Measurements from ENCODE around the gene CBX8.

CBX8 gene

DNA sequence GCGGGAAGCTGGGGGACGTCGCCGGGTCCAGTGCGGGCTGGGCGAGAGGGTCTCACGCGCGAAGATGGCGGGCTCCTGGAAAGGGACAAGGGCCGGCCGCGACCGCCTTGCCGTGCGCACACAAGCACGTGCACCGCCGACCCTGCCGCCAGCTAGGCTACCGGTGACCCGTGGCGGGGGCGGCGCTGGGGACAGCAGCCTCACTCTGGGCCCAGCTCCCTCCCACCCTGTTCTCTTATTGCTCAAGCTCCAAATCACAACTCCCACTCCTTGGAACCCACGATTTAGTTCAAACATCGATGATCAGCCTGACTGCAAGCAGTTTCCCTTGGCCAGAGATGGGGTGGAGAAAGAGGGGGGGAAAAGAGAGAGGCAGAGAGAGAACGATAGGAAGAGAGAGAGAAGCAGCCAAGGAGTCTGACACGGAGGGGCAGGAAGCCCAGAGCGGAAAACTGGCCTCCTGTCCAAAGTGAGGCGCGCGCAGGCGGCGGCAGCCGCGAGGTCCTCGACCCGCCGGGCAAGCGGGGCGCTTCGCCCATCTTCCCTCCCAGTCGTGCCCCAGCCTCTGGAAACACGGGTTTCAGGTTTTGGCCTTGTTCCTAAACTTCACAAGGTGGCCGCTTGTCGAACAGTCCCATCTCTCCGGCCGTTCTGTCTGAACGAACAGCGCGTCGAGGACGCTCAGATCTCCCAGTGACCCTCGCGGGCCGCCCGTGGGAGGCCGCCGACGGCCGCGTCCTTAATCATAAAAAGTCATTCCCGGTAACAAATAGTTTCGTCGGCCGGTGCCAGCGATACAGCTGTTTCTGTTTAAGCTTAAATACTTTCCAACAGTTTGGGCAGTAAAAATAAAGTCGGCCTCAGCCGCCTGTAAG lies 1.7 kb upstream of the CBX8 start:
- no peak overlapping the region for H3K4me3 ChIP-seq (ENCODE audit: low read depth, low read length)
- TF ChIP-seq, protein P1, sequence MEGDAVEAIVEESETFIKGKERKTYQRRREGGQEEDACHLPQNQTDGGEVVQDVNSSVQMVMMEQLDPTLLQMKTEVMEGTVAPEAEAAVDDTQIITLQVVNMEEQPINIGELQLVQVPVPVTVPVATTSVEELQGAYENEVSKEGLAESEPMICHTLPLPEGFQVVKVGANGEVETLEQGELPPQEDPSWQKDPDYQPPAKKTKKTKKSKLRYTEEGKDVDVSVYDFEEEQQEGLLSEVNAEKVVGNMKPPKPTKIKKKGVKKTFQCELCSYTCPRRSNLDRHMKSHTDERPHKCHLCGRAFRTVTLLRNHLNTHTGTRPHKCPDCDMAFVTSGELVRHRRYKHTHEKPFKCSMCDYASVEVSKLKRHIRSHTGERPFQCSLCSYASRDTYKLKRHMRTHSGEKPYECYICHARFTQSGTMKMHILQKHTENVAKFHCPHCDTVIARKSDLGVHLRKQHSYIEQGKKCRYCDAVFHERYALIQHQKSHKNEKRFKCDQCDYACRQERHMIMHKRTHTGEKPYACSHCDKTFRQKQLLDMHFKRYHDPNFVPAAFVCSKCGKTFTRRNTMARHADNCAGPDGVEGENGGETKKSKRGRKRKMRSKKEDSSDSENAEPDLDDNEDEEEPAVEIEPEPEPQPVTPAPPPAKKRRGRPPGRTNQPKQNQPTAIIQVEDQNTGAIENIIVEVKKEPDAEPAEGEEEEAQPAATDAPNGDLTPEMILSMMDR (IDR thresholded peaks at IDR 0.05; ENCODE audit: borderline replicate concordance, insufficient read depth, low read depth, low read length), result no peak

DNA sequence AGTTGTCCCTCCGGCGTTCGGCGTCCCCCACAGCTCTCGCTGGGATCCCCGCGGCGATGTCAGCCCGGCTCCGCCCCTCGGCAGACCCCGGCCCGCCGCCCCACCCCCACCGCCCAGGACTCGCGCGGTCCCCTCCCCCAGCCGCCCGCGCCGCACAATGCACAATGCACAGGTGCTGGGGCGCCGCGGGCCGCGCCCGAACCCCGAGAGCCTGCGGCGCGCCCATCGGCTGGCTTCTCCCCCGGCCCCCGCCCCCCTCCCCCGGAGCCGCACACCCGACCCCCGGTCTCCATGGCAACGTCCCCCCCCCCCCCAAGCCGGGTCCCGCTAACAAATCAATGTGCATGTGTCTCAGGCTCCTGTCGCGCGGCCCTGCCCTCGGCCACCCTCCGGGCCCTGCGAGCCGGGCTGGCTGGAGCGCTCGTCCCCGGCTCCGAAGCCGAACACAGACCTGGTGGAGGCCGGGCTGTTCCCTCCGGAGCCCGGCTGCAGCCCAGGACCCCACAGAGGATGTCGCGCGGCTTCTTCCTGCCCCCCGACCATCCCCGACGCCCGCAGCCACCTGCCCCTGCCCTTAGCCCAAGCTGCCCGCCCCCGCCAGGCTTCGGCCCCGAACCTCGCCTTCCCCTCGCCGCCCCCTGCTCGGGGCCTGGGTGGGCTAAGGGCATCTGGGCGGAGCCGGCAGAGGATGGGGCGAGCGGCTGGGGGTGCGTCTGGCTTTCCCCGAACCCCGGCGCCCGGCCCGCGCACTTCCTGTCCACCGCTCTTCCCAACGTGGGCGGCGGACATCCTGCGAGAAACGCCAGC lies 818 bp upstream of the CBX8 start:
- peak overlapping the region; percentile 57 for H3K4me3 ChIP-seq (ENCODE audit: low read depth, low read length)
- TF ChIP-seq, protein P1 (IDR thresholded peaks at IDR 0.05; ENCODE audit: borderline replicate concordance, insufficient read depth, low read depth, low read length), result no peak

DNA sequence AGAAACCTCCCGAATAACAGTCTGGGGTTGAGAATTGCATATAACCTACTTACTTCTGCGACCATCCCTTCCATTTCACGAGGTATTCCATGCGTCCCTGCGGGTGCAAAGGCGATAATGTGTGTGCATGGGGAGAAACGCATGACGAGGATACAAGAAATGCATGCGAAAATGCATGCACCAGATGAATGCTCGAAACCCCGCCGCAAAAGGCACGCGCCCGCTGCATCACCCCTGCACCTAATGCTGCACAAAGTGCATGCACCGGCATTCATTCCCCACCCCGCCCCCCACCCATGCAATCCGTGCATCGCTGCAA lies 474 bp downstream of the CBX8 start:
- peak overlapping the region; percentile 63 for H3K4me3 ChIP-seq (ENCODE audit: low read depth, low read length)
- TF ChIP-seq, protein P1 (IDR thresholded peaks at IDR 0.05; ENCODE audit: borderline replicate concordance, insufficient read depth, low read depth, low read length), result no peak

DNA sequence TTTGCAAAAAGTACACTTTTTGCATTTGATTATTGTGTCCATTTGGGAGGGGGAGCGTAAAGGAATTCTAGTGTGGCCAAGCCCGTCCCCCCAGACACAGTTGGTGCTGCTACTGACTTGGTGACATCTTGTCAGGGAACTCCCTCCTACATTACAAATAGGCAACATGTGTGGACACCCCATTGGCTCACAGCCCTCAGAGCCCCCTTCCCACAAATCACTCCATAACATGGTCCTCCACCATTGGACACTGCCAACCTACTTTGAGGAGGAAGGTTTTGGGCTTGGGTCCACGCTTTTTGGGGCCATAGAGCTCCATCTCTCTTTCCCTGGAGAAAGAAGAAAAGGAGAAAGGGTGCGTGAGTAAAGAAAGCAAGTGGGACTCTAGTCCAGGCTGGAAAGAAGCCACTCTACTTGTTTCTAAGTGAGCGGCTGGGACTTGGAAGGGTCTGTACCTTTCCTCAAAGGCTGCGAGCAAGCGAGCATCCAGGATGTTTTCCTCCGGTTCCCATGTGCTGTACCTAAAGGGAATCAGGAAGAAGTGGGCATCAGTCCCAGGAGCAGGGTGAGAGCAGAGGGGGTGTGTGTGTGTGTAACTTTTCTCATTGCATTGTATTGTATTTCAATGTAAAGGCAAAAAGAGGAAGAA lies 958 bp downstream of the CBX8 start:
- TF ChIP-seq, protein P1 (IDR thresholded peaks at IDR 0.05; ENCODE audit: borderline replicate concordance, insufficient read depth, low read depth, low read length), result no peak
- H3K4me3 ChIP-seq (ENCODE audit: low read depth, low read length), result no peak overlapping the region

DNA sequence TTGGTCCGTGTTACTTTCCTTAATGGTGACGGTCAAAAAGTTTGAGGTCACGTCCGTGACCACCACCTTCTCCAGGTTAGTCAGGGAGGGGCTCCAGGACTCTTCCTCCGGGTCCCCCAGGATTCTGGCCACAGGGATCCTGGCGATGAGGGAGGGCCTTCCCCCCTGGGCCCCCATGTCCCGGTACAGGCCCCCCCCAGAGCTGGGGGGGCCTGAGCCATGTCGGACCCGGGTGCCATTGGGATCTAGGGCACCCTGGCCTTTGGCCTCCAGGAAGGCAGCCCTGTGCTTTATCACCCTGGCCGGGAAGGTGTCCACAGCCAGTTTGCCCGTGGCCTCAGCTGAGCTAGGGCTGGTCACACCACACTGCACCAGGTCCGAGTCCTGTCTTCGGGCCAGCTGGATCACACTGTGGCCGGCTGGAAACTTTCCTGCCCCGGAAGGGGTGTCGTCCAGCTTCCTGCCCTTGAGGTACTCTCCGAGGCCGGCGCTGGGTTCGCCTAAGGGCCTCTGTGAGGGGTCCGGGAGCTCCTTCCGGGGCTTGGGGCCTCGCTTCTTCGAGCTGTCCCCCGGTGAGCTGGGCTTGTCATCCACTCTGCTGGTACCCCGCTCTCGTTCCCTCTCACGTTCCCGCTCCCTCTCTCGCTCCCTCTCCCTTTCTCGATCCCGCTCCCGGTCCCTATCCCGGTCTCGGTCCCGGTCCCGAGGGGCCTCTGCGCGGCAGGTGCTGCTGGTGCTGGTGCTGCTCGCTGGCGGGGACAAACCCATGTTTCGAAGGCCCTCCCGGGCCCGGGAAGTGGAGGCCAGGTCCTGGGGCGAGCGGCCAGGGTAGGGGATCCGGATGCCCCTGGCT lies 2.0 kb downstream of the CBX8 start:
- no peak overlapping the region for H3K4me3 ChIP-seq (ENCODE audit: low read depth, low read length)
- TF ChIP-seq, protein P1 (IDR thresholded peaks at IDR 0.05; ENCODE audit: borderline replicate concordance, insufficient read depth, low read depth, low read length), result no peak

DNA sequence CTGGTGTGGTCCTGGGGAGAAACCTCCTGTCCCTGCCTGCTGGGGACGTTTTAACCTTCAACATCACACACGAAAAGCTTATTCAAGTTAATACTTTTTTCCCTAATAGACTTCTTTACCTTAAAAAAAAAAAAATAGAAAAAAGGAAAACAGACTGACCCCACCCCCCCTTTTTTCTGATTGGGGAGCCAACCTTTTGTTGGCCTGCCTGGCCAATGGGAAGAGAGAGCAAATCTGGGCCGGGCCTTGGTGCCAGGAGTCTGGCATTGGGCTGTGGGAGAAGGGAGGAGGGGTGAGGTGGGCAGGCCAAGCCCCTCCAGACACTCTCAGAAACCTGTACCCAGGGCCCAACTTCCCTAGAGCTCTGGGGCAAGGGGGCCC lies 3.0 kb downstream of the CBX8 start:
- TF ChIP-seq, protein P1 (IDR thresholded peaks at IDR 0.05; ENCODE audit: borderline replicate concordance, insufficient read depth, low read depth, low read length), result no peak
- no peak overlapping the region for H3K4me3 ChIP-seq (ENCODE audit: low read depth, low read length)
